ENCODE data around the gene OTOR. TPM values are rescaled to one million over a fixed set of nuclear protein-coding genes. Genes with fewer than 3 reads are reported as not detected.
A peak's percentile ranks its signal among the peaks of the same experiment; 100 is the strongest.

The OTOR gene
- polyA plus RNA-seq (ENCODE audit: insufficient read length) = not detected

- DNase-seq (ENCODE audit: low read depth) = peak; percentile 52
Measured at GRCh38 chr20:16748308-16748900, at the start of gene OTOR. Gene OTOR, plus strand, starts transcription at chr20:16748358. Its CDS starts 44 bp downstream, at chr20:16748402.

- no peak for DNase-seq (ENCODE audit: low read depth)
Measured at GRCh38 chr20:16699293-16699692, 48.9 kb upstream of the OTOR start.

- no peak for DNase-seq (ENCODE audit: low read depth)
Measured at GRCh38 chr20:16701296-16701695, 46.9 kb upstream of the OTOR start.

- no peak for DNase-seq (ENCODE audit: low read depth)
Measured at GRCh38 chr20:16703570-16703969, 44.6 kb upstream of the OTOR start.

DNA sequence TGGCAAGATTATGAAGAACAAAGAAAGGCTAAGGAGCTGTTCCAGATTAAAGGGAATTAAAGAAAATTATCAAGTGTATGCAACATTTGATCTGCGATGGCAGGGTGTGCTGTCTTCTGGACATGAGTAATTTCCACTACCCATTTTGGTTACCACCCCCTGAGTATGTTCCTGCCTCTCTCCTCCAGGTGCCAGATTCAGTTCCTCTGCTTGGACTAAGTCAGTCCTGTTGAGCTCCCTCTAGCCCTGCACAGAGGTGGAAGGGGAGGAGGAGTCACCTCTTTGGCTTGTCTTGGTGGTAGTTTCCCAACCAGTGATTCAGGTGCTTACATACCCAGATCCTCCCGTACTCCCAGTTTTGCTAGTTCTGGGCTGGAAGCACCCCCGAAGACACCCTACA, 40.5 kb upstream of the OTOR start:
- DNase-seq (ENCODE audit: low read depth) = no peak

DNA sequence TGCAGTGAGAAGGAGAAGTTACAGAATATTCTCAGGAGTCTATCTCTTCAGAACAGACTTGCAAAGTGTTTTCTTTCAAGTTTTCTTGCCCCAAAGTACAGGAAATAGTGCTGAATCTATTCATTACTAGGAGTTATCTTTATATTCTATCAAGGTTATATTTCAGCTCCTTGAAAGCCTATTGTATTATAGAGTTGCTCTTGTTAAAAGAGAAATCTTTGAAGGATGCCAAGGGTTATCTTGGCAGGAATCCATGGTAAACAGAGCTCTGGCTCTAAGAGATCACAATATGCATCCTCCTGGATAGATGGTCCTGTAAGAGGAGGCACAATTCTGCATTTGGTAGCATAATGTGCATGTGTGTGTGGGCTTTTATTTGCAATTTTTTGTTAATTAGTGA, 39.6 kb upstream of the OTOR start:
- DNase-seq (ENCODE audit: low read depth) = no peak

DNA sequence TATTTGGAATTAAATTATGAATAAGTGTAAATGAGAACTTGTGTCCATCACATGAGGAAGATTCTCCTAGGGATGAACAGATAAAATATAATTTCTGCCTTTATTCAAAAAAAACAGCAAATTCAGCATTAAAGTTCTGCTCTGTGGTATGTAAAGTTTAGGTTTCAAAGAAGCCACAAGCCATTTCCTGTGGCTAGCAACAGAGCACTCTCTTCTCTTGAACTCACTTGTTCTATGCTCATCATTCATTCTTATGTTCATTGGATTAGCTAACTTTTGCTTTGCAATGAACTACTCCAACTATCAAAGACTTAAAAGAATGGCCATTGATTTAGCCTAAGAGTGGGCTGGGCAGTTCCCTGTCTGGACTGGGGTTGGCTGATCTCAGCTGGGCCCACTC, 39.1 kb upstream of the OTOR start:
- no peak for DNase-seq (ENCODE audit: low read depth)

GRCh38 chr20:16710781-16711180, 37.4 kb upstream of the OTOR start:
- no peak for DNase-seq (ENCODE audit: low read depth)

DNA sequence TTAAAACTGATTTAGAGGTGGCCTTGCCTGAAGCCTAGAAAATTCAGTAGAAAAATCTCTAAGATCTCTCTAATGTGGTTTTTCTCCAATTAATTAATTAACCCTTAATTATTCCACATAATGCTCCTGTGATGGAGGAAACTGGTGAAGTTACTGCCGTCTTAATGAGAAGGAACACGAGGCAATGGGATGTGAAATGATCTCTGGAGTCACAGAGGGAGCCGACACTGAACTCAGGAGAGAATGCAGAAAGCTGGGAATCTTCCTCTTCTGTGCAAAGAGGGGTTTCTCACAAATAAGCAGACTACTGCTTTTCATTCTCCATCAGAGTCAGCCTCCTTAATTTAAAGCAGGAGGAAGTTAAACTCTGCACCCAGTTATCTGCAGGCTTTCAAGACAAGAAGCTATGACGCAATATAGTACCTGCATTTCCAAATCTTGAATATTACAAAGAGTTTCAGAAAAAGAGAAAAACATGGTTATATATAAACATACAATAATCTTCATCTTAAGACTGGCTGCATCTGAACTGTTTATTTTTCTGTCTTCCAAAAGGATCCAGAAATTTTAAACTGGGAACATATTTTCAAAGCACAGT, 36.4 kb upstream of the OTOR start:
- no peak for DNase-seq (ENCODE audit: low read depth)

- DNase-seq (ENCODE audit: low read depth) = no peak
Measured at GRCh38 chr20:16712511-16712947, 35.6 kb upstream of the OTOR start.

DNA sequence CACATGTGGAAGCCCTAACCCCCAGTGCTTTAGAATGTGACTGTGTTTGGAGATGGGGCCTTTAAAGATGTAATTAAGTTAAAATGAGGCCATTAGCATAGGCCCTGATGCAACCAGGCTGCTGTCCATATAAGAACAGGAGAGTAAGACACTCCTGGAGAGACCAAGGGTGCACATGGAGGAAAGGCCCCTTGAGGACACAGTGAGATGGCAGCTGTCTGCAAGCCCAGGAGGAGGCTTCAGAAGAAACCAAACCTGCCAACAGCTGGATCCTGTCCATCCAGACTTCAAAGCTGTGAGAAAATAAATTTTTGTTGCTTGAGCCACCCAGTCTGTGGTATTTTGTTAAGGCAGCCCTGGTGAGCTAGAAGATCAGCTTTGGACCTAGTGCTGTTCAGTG, 35.1 kb upstream of the OTOR start:
- DNase-seq (ENCODE audit: low read depth) = no peak

DNA sequence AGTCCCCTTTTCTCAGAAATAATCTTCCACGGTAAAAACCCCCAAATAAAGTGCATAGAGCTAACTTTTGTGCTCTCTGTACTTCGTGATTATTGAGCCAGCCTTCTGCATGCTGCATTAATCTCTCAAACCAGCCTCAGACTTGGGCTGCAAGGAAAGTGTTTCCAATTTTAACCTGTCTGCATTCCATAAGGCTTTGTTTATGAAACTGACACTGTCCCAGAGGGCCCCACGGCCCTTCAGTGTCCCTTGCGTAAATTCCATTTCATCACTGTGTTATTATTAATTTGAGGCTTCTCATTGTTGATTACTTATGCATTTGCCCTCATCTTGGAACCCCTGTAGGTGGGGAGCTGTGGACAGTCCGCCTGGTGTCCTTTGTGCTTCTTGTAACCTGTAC, 33.9 kb upstream of the OTOR start:
- no peak for DNase-seq (ENCODE audit: low read depth)

DNA sequence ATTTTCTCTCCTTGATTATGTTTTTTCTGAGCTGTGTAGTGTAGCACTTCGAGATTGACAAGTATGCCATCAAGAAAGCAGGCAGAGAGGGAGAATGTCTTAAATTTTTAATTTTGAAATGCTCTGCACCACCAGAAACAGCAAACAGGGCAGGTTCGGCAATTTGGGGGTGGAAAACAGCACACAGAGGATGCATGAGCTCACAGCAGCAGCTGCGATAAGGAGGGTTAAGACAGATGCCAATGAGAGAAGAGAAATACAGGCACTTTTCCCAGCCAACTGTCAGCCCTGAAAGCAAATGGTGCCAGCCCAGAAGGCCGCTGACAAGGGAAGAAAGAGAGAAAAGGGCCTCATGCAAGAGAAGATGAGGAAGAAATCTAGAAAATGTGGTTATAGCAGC, 33.4 kb upstream of the OTOR start:
- no peak for DNase-seq (ENCODE audit: low read depth)

- DNase-seq (ENCODE audit: low read depth) = no peak
Measured at GRCh38 chr20:16719421-16719820, 28.7 kb upstream of the OTOR start.

- no peak for DNase-seq (ENCODE audit: low read depth)
Measured at GRCh38 chr20:16729080-16729479, 19.1 kb upstream of the OTOR start.

DNA sequence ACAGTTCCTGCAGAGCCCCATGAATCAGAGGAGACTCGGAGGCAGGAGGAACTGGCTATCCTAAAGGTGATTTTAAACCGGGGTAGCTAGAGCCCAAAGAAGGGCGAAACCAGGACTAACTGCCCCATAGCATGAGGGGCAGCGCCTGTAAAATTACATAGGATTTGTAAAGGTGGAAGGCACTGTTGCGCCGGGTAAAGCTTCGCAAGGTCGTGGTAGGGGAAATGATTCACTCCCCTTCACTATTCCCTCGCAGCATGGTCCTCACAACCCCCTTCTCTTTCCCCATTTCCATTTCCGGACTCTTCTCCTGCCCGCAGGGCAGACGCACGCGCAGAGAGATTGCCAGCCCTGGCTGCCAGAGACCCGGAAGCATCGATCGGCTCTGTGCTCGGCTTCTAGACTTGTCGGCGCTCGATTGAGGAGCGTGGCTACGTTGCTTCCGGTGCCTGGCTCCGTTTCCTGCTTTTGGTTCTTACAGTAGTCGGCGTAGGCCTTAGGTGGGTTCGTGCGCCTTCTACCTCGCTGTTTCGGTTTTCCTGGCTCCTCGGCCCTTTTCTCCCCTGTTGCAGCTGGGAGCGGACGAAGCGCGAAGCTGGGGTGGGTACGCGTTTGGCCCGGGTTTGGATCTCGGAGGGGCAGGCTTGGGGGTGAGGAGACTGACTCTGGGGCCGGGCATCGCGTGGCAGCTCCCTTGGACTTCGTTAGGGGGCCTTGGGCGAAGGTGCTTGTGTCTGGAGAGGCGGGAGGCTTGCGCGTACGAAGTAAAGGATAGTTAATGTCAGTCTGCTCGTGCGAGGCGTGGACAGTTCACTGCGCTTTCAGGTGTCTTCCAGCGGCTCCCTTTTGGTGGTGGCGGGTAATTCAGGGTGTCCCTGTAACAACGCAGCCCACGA, 18.3 kb upstream of the OTOR start, which contains the start of gene SNRPB2:
TSS of gene SNRPB2 (plus strand) at position 462 of the 896 bp plus-strand sequence. CDS start 1,677 bp downstream, outside the sequence.
- peak; percentile 93 for DNase-seq (ENCODE audit: low read depth)

GRCh38 chr20:16732506-16733152, 15.5 kb upstream of the OTOR start:
- DNase-seq (ENCODE audit: low read depth) = no peak

- no peak for DNase-seq (ENCODE audit: low read depth)
Measured at GRCh38 chr20:16740365-16741072, 7.6 kb upstream of the OTOR start.

DNA sequence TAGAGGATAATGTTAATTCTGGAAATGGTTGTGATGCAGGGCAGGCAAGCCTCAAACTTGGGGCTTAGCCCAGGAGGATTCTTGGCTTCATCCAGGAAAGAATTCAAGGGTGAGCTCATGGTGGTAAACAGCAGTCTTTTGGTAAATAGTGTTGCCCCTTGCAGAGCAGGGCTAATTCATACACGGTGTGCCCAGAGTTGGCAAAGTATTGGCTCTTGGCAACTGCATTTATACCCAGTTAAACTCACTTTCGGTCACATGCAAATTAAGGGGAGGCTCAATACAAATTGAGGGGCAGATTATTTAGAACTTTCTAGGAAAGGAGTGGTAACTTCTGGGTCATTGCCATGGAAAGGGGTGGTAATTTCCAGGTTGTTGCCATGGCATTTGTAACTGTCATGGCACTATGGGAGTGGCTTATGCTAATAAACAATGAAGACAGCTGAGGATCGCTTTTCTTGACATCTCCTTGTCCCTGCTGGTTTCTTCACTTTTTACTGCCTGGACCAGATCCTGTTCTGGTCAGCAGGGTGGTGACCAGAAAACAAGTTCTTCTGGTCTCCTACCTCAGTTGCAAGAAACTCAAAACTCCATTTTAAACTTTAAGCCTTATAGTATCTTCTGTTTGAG, 3.9 kb upstream of the OTOR start:
- no peak for DNase-seq (ENCODE audit: low read depth)

GRCh38 chr20:16745204-16745603, 3.0 kb upstream of the OTOR start:
- DNase-seq (ENCODE audit: low read depth) = no peak

- no peak for DNase-seq (ENCODE audit: low read depth)
Measured at GRCh38 chr20:16747291-16747811, 807 bp upstream of the OTOR start.
